SK-N-SH (cell line): Measurements from ENCODE around the gene CD2. TPM values are rescaled to one million over a fixed set of nuclear protein-coding genes. Genes with fewer than 3 reads are reported as not detected.

Experiments
- CTCF ChIA-PET: fragments of 300-600, 350-600 bp; formaldehyde crosslinking; extraction: SDS; loops from one replicate; lab custom pipeline; 2021; lab: Yijun Ruan, JAX
- POLR2A ChIA-PET: fragments of 350-600 bp; sonication (Branson Sonifier 250); formaldehyde crosslinking; extraction: SDS; loops from one replicate; lab custom pipeline; 2020; ENCODE audit warnings: antibody characterized with exemption, inconsistent platforms; lab: Yijun Ruan, JAX
- DNase-seq: peaks from one replicate; pipeline ENCODE4 v3.0.0; 2012
- H2AFZ ChIP-seq: fragments of 200-600 bp; sonication (generic); 2 replicates; pipeline ENCODE4 v1.8.1; 2016; ENCODE audit warnings: antibody characterized with exemption, mild to moderate bottlenecking, low read depth
- H3F3A ChIP-seq: fragments of 200-600 bp; sonication (generic); replicated peaks from 2 replicates; pipeline ENCODE3; 2016; ENCODE audit warnings: antibody characterized with exemption, mild to moderate bottlenecking; ENCODE audit not compliant: insufficient read depth
- H3K27ac ChIP-seq, 2 experiments: fragments of 200-500 bp in 1 of 2; fragments of 200-600 bp in 1 of 2; sonication (Bioruptor generic) in 1 of 2; sonication (generic), shearing (Covaris generic) in 1 of 2; 2 replicates each; pipeline versions ENCODE4 v1.5.1 to v1.6.1; 2014 to 2016; ENCODE audit warnings: low read depth in 2 of 2, inconsistent platforms in 1 of 2, low read length in 1 of 2, mild to moderate bottlenecking in 1 of 2, mixed read lengths in 1 of 2
- H3K27me3 ChIP-seq: fragments of 200-600 bp; sonication (generic), shearing (Covaris generic); 2 replicates; pipeline ENCODE4 v1.6.1; 2016; ENCODE audit warnings: mixed run types; ENCODE audit not compliant: insufficient read depth
- H3K36me3 ChIP-seq, 2 experiments: fragments of 200-500 bp in 1 of 2; fragments of 200-600 bp in 1 of 2; sonication (Bioruptor generic) in 1 of 2; sonication (generic) in 1 of 2; replicated peaks in 1 of 2; 2 replicates each; pipeline versions ENCODE3 to v1.5.1; 2014 to 2016; ENCODE audit warnings: low read length in 1 of 2, mild to moderate bottlenecking in 1 of 2; ENCODE audit not compliant: insufficient read depth in 2 of 2, control insufficient read depth in 1 of 2
- H3K4me1 ChIP-seq, 2 experiments: fragments of 200-500 bp in 1 of 2; fragments of 200-600 bp in 1 of 2; sonication (Bioruptor generic) in 1 of 2; sonication (generic), shearing (Covaris generic) in 1 of 2; 2 replicates each; pipeline versions ENCODE4 v1.5.1 to v1.6.1; 2014 to 2016; ENCODE audit warnings: low read depth in 1 of 2, low read length in 1 of 2, mixed run types in 1 of 2; ENCODE audit not compliant: insufficient read depth in 2 of 2, control insufficient read depth in 1 of 2
- H3K4me2 ChIP-seq: fragments of 200-600 bp; sonication (generic), shearing (Covaris generic); 2 replicates; pipeline ENCODE4 v1.6.1; 2017; ENCODE audit warnings: mixed run types
- H3K4me3 ChIP-seq, 2 experiments: fragments of 200-500 bp in 1 of 2; fragments of 200-600 bp in 1 of 2; sonication (Bioruptor generic) in 1 of 2; sonication (generic), shearing (Covaris generic) in 1 of 2; 2 replicates each; pipeline versions ENCODE4 v1.5.1 to v1.8.1; 2014 to 2016; ENCODE audit warnings: low read depth in 2 of 2, inconsistent platforms in 1 of 2, low read length in 1 of 2, mild to moderate bottlenecking in 1 of 2, mixed read lengths in 1 of 2, moderate library complexity in 1 of 2
- H3K79me2 ChIP-seq: fragments of 200-600 bp; sonication (generic); 2 replicates; pipeline ENCODE4 v1.8.1; 2017; ENCODE audit warnings: mild to moderate bottlenecking; ENCODE audit not compliant: insufficient read depth
- H3K9ac ChIP-seq: fragments of 200-600 bp; sonication (generic); 2 replicates; pipeline ENCODE4 v1.6.1; 2017; ENCODE audit warnings: mixed run types
- H3K9me2 ChIP-seq: fragments of 200-600 bp; sonication (generic); 2 replicates; pipeline ENCODE4 v1.6.1; 2017; ENCODE audit warnings: mixed run types
- H3K9me3 ChIP-seq: fragments of 200-600 bp; sonication (generic); 2 replicates; pipeline ENCODE4 v1.6.1; 2017; ENCODE audit warnings: mixed run types, mild to moderate bottlenecking, moderate library complexity
- H4K20me1 ChIP-seq: fragments of 200-600 bp; sonication (generic); 2 replicates; pipeline ENCODE4 v1.6.1; 2017; ENCODE audit warnings: mild to moderate bottlenecking, mixed run types; ENCODE audit not compliant: insufficient read depth
- CHD2 ChIP-seq: fragments of 150-350 bp; IDR thresholded peaks from 2 replicates; pipeline ENCODE4 v1.6.1; 2018; ENCODE audit warnings: low read length; ENCODE audit not compliant: partially characterized antibody
- EP300 ChIP-seq, 2 experiments: IDR thresholded peaks; 2 replicates each; pipeline versions ENCODE4 v1.4.0 to v1.6.1; 2012; ENCODE audit warnings: borderline replicate concordance in 1 of 2, low read depth in 1 of 2, low read length in 1 of 2
- EZH2phosphoT487 ChIP-seq: fragments of 200-600 bp; sonication (generic); IDR thresholded peaks from 2 replicates; pipeline ENCODE4 v1.6.1; 2017; ENCODE audit warnings: low read depth, mixed run types, mild to moderate bottlenecking, antibody characterized with exemption, moderate library complexity, borderline replicate concordance
- GATA2 ChIP-seq: sonication (generic); formaldehyde crosslinking; IDR thresholded peaks from 2 replicates; pipeline ENCODE4 v1.5.0; 2020; ENCODE audit warnings: mild to moderate bottlenecking, missing genetic modification reagents
- NFIC ChIP-seq: IDR thresholded peaks from 2 replicates; pipeline ENCODE4 v1.4.0; 2012; ENCODE audit warnings: borderline replicate concordance
- NRF1 ChIP-seq: IDR thresholded peaks from 2 replicates; pipeline ENCODE4 v1.6.1; 2012; ENCODE audit warnings: low read depth, mild to moderate bottlenecking, low read length
- RFX5 ChIP-seq: IDR thresholded peaks from 2 replicates; pipeline ENCODE4 v1.6.1; 2012; ENCODE audit warnings: mild to moderate bottlenecking, improper control_type of control experiment, low read length
- TAF1 ChIP-seq: IDR thresholded peaks from 2 replicates; pipeline ENCODE4 v1.6.1; 2012; ENCODE audit warnings: low read depth, mild to moderate bottlenecking, low read length, moderate library complexity, borderline replicate concordance
- WGBS: methylation state at CpG from one replicate; pipeline ENCODE4 v1.1.6; 2017; ENCODE audit warnings: low lambda C conversion rate; 5-methylcytosine and 5-hydroxymethylcytosine counted together
- polyA plus RNA-seq, 3 experiments: library from polyadenylated mRNA; depleted of rRNA; stranded (reverse); fragments of >200 nt; gene quantifications; 2 replicates each; pipeline ENCODE4 v1.2.3, GENCODE V29; 2012
- TF ChIP-seq, protein P1 (sequence below): IDR thresholded peaks from 2 replicates; pipeline ENCODE4 v1.4.0; 2012; ENCODE audit warnings: low read depth, borderline replicate concordance
- TF ChIP-seq, protein P2 (sequence below): IDR thresholded peaks from 2 replicates; pipeline ENCODE4; 2012
- TF ChIP-seq, protein P3 (sequence below): fragments of 150-350 bp; IDR thresholded peaks from 2 replicates; pipeline ENCODE4 v1.6.1; 2016; ENCODE audit warnings: mild to moderate bottlenecking, low read depth, low read length
- TF ChIP-seq, protein P4 (sequence below): IDR thresholded peaks from 2 replicates; pipeline ENCODE4 v1.6.1; 2012; ENCODE audit warnings: mild to moderate bottlenecking, low read depth, low read length, moderate library complexity

The CD2 gene
- polyA plus RNA-seq, 1 of the 3 experiments (the other 2 are of a cell fraction), result not detected

DNA sequence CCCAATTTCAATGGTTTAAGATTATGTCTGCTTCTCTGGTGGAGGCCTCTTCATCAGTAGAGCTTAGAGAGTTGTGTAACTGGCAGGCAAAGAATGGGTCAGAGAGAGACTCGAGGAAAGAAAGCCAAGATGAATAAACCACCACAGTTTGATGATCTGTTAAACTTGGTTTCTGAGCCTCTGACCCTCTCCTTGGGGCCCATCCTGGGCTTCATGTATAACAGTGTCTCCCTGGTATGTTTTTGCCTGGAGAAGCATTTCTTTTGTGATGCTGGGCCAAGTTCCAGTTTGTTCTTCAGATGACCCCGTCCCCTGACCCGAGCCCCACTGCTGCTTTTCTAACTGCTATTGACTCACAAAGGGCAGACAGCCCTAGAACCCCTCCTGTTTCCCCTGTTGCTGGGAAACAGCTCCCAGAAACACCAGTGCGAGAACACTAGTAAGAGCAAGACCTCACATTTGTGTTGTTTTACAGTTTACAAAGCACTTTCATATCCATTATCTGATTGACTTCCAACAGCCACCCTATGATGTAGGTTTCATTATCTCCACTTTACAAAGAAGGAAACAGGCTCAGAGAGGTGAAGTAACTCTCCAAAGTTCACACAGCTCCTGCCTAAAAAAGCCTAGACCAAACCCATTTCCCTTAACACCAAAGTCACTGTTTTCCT, 9.0 kb downstream of the CD2 start:
- Histone ChIP-seq H4K20me1 (no peaks in the 10 kb centered on the region), H3K36me3 (no peaks in the 10 kb centered on the region), H3K4me1 (peaks cover 0 to 2% of the 10 kb centered on the region in 2 experiments; a peak in 1 of 4 replicates), H3K4me3 (no peak overlapping the region), H3K9ac (no peak overlapping the region), H3K27ac (no peak overlapping the region), H2AFZ (no peak overlapping the region), H3K79me2 (no peaks in the 10 kb centered on the region), H3K9me3 (no peaks in the 10 kb centered on the region), H3F3A (no peaks in the 10 kb centered on the region), H3K4me2 (no peak overlapping the region), H3K27me3 (no peaks in the 10 kb centered on the region), H3K9me2 (no peaks in the 10 kb centered on the region)
- ChIA-PET POLR2A (no interaction called here), CTCF (interaction anchor here (0.6 to 1.5 kb wide), 3 partner anchors 26 to 1164 kb away, joined by 3 to 5 read pairs (median 4); no protein-coding TSS in a partner anchor)
- no peak for DNase-seq
- 40% methylated on average over 4 of the region's 4 CpGs for WGBS
- TF ChIP-seq NFIC, result no peak
- TF ChIP-seq GATA2 (CRISPR knock-in tag), result no peak
- TF ChIP-seq, protein P1, sequence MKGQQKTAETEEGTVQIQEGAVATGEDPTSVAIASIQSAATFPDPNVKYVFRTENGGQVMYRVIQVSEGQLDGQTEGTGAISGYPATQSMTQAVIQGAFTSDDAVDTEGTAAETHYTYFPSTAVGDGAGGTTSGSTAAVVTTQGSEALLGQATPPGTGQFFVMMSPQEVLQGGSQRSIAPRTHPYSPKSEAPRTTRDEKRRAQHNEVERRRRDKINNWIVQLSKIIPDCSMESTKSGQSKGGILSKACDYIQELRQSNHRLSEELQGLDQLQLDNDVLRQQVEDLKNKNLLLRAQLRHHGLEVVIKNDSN, result no peak
- TF ChIP-seq, protein P2, sequence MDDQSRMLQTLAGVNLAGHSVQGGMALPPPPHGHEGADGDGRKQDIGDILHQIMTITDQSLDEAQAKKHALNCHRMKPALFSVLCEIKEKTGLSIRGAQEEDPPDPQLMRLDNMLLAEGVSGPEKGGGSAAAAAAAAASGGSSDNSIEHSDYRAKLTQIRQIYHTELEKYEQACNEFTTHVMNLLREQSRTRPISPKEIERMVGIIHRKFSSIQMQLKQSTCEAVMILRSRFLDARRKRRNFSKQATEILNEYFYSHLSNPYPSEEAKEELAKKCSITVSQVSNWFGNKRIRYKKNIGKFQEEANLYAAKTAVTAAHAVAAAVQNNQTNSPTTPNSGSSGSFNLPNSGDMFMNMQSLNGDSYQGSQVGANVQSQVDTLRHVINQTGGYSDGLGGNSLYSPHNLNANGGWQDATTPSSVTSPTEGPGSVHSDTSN, result no peak
- TF ChIP-seq EP300 (IDR thresholded peaks at IDR 0.05; ENCODE audit: borderline replicate concordance in 1 of 2, low read depth in 1 of 2, low read length in 1 of 2), result no peak
- no peak for TF ChIP-seq EZH2phosphoT487
- TF ChIP-seq, protein P3, sequence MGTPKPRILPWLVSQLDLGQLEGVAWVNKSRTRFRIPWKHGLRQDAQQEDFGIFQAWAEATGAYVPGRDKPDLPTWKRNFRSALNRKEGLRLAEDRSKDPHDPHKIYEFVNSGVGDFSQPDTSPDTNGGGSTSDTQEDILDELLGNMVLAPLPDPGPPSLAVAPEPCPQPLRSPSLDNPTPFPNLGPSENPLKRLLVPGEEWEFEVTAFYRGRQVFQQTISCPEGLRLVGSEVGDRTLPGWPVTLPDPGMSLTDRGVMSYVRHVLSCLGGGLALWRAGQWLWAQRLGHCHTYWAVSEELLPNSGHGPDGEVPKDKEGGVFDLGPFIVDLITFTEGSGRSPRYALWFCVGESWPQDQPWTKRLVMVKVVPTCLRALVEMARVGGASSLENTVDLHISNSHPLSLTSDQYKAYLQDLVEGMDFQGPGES, result no peak
- TF ChIP-seq, protein P4, sequence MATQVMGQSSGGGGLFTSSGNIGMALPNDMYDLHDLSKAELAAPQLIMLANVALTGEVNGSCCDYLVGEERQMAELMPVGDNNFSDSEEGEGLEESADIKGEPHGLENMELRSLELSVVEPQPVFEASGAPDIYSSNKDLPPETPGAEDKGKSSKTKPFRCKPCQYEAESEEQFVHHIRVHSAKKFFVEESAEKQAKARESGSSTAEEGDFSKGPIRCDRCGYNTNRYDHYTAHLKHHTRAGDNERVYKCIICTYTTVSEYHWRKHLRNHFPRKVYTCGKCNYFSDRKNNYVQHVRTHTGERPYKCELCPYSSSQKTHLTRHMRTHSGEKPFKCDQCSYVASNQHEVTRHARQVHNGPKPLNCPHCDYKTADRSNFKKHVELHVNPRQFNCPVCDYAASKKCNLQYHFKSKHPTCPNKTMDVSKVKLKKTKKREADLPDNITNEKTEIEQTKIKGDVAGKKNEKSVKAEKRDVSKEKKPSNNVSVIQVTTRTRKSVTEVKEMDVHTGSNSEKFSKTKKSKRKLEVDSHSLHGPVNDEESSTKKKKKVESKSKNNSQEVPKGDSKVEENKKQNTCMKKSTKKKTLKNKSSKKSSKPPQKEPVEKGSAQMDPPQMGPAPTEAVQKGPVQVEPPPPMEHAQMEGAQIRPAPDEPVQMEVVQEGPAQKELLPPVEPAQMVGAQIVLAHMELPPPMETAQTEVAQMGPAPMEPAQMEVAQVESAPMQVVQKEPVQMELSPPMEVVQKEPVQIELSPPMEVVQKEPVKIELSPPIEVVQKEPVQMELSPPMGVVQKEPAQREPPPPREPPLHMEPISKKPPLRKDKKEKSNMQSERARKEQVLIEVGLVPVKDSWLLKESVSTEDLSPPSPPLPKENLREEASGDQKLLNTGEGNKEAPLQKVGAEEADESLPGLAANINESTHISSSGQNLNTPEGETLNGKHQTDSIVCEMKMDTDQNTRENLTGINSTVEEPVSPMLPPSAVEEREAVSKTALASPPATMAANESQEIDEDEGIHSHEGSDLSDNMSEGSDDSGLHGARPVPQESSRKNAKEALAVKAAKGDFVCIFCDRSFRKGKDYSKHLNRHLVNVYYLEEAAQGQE, result no peak
- no peak for TF ChIP-seq TAF1
- no peak for TF ChIP-seq CHD2
- no peak for TF ChIP-seq NRF1
- TF ChIP-seq RFX5, result no peak
